HepG2 (cell line): ENCODE measurements around the gene SAPCD1. TPM values are rescaled to one million over a fixed set of nuclear protein-coding genes. Genes with fewer than 3 reads are reported as not detected.
A peak's percentile ranks its signal among the peaks of the same experiment; 100 is the strongest.

Experiments
- ATAC-seq: fragments of 200-7000 bp; cut with Tn5 transposase; 3 replicates; pipeline ENCODE4 v1.9.1; 2020; ENCODE audit warnings: mild to moderate bottlenecking, moderate library complexity
- BruUV-seq: library from RNA; stranded (reverse); fragments of 400-500 nt; replicated peaks from 2 replicates; lab custom pipeline; 2021; lab: Mats Ljungman, UMichigan
- CTCF ChIA-PET: fragments of 300-600 bp; formaldehyde crosslinking; extraction: SDS; loops from one replicate; lab custom pipeline; 2021; ENCODE audit warnings: low total read pairs, inconsistent platforms, low intra/inter-chr PET ratio; lab: Yijun Ruan, JAX
- POLR2A ChIA-PET: fragments of 350-600 bp; sonication (Branson Sonifier 250); formaldehyde crosslinking; loops from one replicate; lab custom pipeline; 2020; ENCODE audit warnings: antibody characterized with exemption, inconsistent platforms; lab: Yijun Ruan, JAX
- DNase-seq: peaks from one replicate; pipeline ENCODE4 v3.0.0-alpha.2; 2015; ENCODE audit warnings: low spot score
- FAIRE-seq: peaks from 3 replicates; lab custom pipeline; 2011; peaks lifted over from hg19 to GRCh38; lab: Jason Lieb, UNC
- H2AFZ ChIP-seq: one replicate; pipeline ENCODE4 v1.6.1; 2011; ENCODE audit warnings: low read length, inconsistent platforms
- H3K27ac ChIP-seq: fragments of 300-600 bp; 3 replicates; pipeline ENCODE4 v1.8.0; 2011; ENCODE audit warnings: mixed run types, mild to moderate bottlenecking, mixed read lengths, low read length, inconsistent platforms; ENCODE audit not compliant: insufficient read depth; ENCODE audit errors: extremely low read length
- H3K27me3 ChIP-seq, 2 experiments: fragments of 200-600 bp in 1 of 2; 2 replicates in 1 of 2; 3 replicates in 1 of 2; pipeline versions ENCODE4 v1.6.0 to v1.8.0; 2011; ENCODE audit warnings: low read length in 2 of 2, mild to moderate bottlenecking in 2 of 2, moderate library complexity in 2 of 2, inconsistent platforms in 1 of 2; ENCODE audit not compliant: insufficient read depth in 2 of 2, control insufficient read depth in 1 of 2
- H3K36me3 ChIP-seq, 2 experiments: fragments of 200-600 bp in 1 of 2; replicated peaks in 1 of 2; 2 replicates in 1 of 2; 3 replicates in 1 of 2; pipeline versions ENCODE4 v1.5.1 to v1.8.0; 2011; ENCODE audit warnings: low read length in 2 of 2, inconsistent platforms in 1 of 2; ENCODE audit not compliant: insufficient read depth in 2 of 2, control insufficient read depth in 1 of 2
- H3K4me1 ChIP-seq: 2 replicates; pipeline ENCODE4 v1.5.1; 2012; ENCODE audit warnings: low read length, inconsistent platforms; ENCODE audit not compliant: insufficient read depth
- H3K4me2 ChIP-seq: 2 replicates; pipeline ENCODE4 v1.6.0; 2011; ENCODE audit warnings: low read depth, low read length, inconsistent platforms
- H3K4me3 ChIP-seq, 3 experiments: fragments of 200-600 bp in 1 of 3; sonication (generic), shearing (Covaris generic) in 1 of 3; replicated peaks in 1 of 3; 2 replicates each; pipeline ENCODE4 v1.5.1; 2011 to 2016; ENCODE audit warnings: low read length in 3 of 3, inconsistent platforms in 2 of 3, low read depth in 2 of 3, mild to moderate bottlenecking in 2 of 3, control low read depth in 1 of 3, mixed read lengths in 1 of 3; ENCODE audit not compliant: insufficient read depth in 1 of 3
- H3K79me2 ChIP-seq: one replicate; pipeline ENCODE4 v1.6.1; 2011; ENCODE audit warnings: low read length, inconsistent platforms; ENCODE audit not compliant: insufficient read depth
- H3K9ac ChIP-seq: 2 replicates; pipeline ENCODE4 v1.6.0; 2011; ENCODE audit warnings: mild to moderate bottlenecking, low read depth, low read length, inconsistent platforms; ENCODE audit not compliant: insufficient read depth
- H3K9me3 ChIP-seq: 2 replicates; pipeline ENCODE4 v1.5.1; 2012; ENCODE audit warnings: mild to moderate bottlenecking, low read length
- H4K20me1 ChIP-seq: 2 replicates; pipeline ENCODE4 v1.6.0; 2011; ENCODE audit warnings: inconsistent platforms, mild to moderate bottlenecking, low read length, moderate library complexity; ENCODE audit not compliant: insufficient read depth
- AFF4 ChIP-seq: sonication (generic); formaldehyde crosslinking; IDR thresholded peaks from 2 replicates; pipeline ENCODE4 v1.4.0; 2020; ENCODE audit warnings: missing genetic modification reagents
- E2F5 ChIP-seq: sonication (generic); formaldehyde crosslinking; conservative IDR thresholded peaks from 2 replicates; pipeline ENCODE4 v1.4.0; 2020; ENCODE audit warnings: missing genetic modification reagents
- HINFP ChIP-seq: sonication (generic); formaldehyde crosslinking; IDR thresholded peaks from 2 replicates; pipeline ENCODE4 v1.4.0; 2020; ENCODE audit warnings: low read depth, mild to moderate bottlenecking, missing genetic modification reagents
- MYPOP ChIP-seq: sonication (generic); formaldehyde crosslinking; IDR thresholded peaks from 2 replicates; pipeline ENCODE4 v1.8.1; 2023; ENCODE audit warnings: mild to moderate bottlenecking, moderate library complexity, missing genetic modification reagents
- NCOR1 ChIP-seq: fragments of 200-600 bp; sonication (generic); IDR thresholded peaks from 2 replicates; pipeline ENCODE4 v1.7.0; 2017; ENCODE audit warnings: antibody characterized with exemption, low read length, borderline replicate concordance
- RNF2 ChIP-seq: fragments of 450-650 bp; conservative IDR thresholded peaks from 2 replicates; pipeline ENCODE4 v1.6.1; 2016; ENCODE audit warnings: low read depth
- ZKSCAN1 ChIP-seq: fragments of 150-350 bp; IDR thresholded peaks from 2 replicates; pipeline ENCODE4 v1.6.1; 2014; ENCODE audit warnings: low read length
- ZNF276 ChIP-seq: sonication (generic); formaldehyde crosslinking; IDR thresholded peaks from 2 replicates; pipeline ENCODE4 v1.4.0; 2020; ENCODE audit warnings: mild to moderate bottlenecking, low read depth, missing genetic modification reagents
- ZNF550 ChIP-seq: sonication (generic); formaldehyde crosslinking; IDR thresholded peaks from 2 replicates; pipeline ENCODE4 v1.4.0; 2020; ENCODE audit warnings: mild to moderate bottlenecking, missing genetic modification reagents, borderline replicate concordance
- ZNF572 ChIP-seq: sonication (generic); formaldehyde crosslinking; IDR thresholded peaks from 2 replicates; pipeline ENCODE4 v1.5.1; 2020; ENCODE audit warnings: mild to moderate bottlenecking, missing genetic modification reagents
- ZNF737 ChIP-seq: sonication (generic); formaldehyde crosslinking; IDR thresholded peaks from 2 replicates; pipeline ENCODE4 v1.5.0; 2020; ENCODE audit warnings: missing genetic modification reagents, mild to moderate bottlenecking, borderline replicate concordance
- WGBS: methylation state at CpG from one replicate; pipeline ENCODE4 v1.1.6; 2017; ENCODE audit warnings: low lambda C conversion rate; 5-methylcytosine and 5-hydroxymethylcytosine counted together
- in situ Hi-C: cut with HindIII; loops from 2 replicates; pipeline ENCODE4 v1.10.0; 2017; ENCODE audit warnings: low pct_unique_long_range_greater_than_20kb; ENCODE audit not compliant: extremely low pct_ligation_motif_present
- intact Hi-C: fragments of 100-400 bp; cut with micrococcal nuclease; formaldehyde crosslinking; loops from one replicate; pipeline ENCODE4 v1.10.0; 2022; ENCODE audit not compliant: unreplicated experiment
- polyA plus RNA-seq, 8 experiments: library from polyadenylated mRNA; depleted of rRNA in 3 of 8; stranded (reverse) in 7 of 8; unstranded in 1 of 8; fragments of >200 nt; fragmentation: Illumina TruSeq in 4 of 8; extraction: Trizol in 4 of 8; gene quantifications; 2 replicates each; pipeline versions ENCODE4 v1.2.1 to v1.2.3, GENCODE V29; 2011 to 2016; ENCODE audit warnings: low read depth in 4 of 8, missing spikeins in 1 of 8, mixed read lengths in 1 of 8; ENCODE audit not compliant: insufficient read depth in 1 of 8
- total RNA-seq, 5 experiments: library from RNA; depleted of rRNA; stranded (reverse); fragments of >200 nt; fragmentation: Illumina TruSeq; extraction: Trizol; gene quantifications; 2 replicates each; pipeline ENCODE4 v1.2.3, GENCODE V29; 2016; ENCODE audit warnings: low read depth in 1 of 5

SAPCD1 gene
- total and polyA plus RNA-seq, 2 of the 13 experiments (the other 11 are each of a cell fraction or from before 2014, with no cell fraction given) = 2.5 to 3.9 TPM

- TF ChIP-seq AFF4 (CRISPR knock-in tag) (no peak), ZNF550 (no peak), ZKSCAN1 (no peak), ZNF737 (CRISPR knock-in tag) (no peak)
- TF ChIP-seq, all 625 proteins: peak for 4
These were observed 14.1 kb downstream of the SAPCD1 start (continued) for GRCh38 chr6:31776485-31776988.

GRCh38 chr6:31776989-31777666 is 14.7 kb downstream of the SAPCD1 start, which contains the start of gene VWA7:
TSS of gene VWA7 (minus strand) at chr6:31777328. CDS start at chr6:31776779, 549 bp downstream.
- in situ Hi-C loops (no loop called here), intact Hi-C loops (loop anchor here (10.0 kb wide), 1 partner anchor 148 kb away; the partner anchor contains the start of gene C2)
- POLR2A ChIA-PET = interaction anchor here (0.9 to 8.2 kb wide), 25 partner anchors 10 to 235 kb away, joined by 3 to 66 read pairs (median 6); partner anchors contain the start of genes BAG6, C6orf47, CLIC1 and DDX39B
- BruUV-seq = no TSS peak
- Histone ChIP-seq H3K9me3 (no peaks in the 10 kb centered on the region), H3K4me1 (peaks cover 57% of the 10 kb centered on the region), H3K4me2 (peak within 1 kb of the TSS; percentile 88), H3K27me3 (no peaks in the 10 kb centered on the region), H3K27ac (peak within 1 kb of the TSS; percentile 70), H3K9ac (peak within 1 kb of the TSS; percentile 62), H4K20me1 (no peaks in the 10 kb centered on the region), H3K79me2 (no peaks in the 10 kb centered on the region), H2AFZ (no peak within 1 kb of the TSS), H3K4me3 (peak within 1 kb of the TSS; percentile 45 to 72 (median 48)), H3K36me3 (peaks cover 23 to 27% of the 10 kb centered on the region in 2 experiments)
- CTCF ChIA-PET = no interaction called here
- FAIRE-seq = peak; percentile 86
- ATAC-seq = peak; percentile 65
- DNase-seq = peak; percentile 85
- WGBS = 17% methylated on average over 13 of the region's 15 CpGs
- no peak for TF ChIP-seq NCOR1
- no peak for TF ChIP-seq HINFP
- 0 out of 2 replicates have a peak, but pooled peaks have one; percentile 14 for TF ChIP-seq MYPOP (CRISPR knock-in tag)
- TF ChIP-seq ZNF572 = no peak
- TF ChIP-seq E2F5 (CRISPR knock-in tag) = peak; percentile 33; the same call in 1 of the 2 replicates
- TF ChIP-seq RNF2 = no peak
- no peak for TF ChIP-seq ZNF276
